ENCODE data around the gene GALNT3. TPM values are rescaled to one million over a fixed set of nuclear protein-coding genes. Genes with fewer than 3 reads are reported as not detected.

The GALNT3 gene
- total RNA-seq, 1 donor from 2014 or later: 28.7 TPM

DNA sequence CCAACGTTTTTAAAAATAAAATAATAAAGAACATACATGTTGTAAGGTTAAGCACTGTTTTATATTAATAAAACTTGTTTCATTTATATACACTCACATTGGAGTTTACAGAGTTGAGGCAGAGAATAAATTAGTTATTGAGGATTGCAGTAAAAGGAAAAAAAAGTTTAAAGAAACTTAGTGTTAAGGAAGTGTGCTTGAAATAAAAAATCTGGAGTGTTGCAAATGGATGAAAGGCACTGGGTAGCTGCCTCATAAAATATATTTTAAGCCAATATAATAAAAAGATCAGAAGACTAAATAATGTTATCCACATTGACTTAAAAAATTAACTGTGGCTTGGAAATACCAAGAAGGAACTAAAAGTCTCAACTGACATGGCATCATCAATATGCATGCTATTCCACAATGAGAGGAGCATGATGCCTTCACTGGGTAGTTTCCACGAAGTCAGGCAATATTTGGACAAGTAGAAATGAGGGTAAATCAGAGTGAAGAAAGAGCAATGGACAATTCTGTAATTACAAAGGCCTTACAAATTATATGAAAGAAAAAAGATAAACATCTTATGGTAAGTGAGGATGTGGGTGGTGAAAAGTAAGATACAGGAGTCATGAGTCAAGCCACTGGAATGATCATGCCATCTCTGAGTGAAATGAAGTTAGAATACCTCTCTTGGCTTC is 2.5 kb downstream of the GALNT3 start:
- TF ChIP-seq, protein P1, sequence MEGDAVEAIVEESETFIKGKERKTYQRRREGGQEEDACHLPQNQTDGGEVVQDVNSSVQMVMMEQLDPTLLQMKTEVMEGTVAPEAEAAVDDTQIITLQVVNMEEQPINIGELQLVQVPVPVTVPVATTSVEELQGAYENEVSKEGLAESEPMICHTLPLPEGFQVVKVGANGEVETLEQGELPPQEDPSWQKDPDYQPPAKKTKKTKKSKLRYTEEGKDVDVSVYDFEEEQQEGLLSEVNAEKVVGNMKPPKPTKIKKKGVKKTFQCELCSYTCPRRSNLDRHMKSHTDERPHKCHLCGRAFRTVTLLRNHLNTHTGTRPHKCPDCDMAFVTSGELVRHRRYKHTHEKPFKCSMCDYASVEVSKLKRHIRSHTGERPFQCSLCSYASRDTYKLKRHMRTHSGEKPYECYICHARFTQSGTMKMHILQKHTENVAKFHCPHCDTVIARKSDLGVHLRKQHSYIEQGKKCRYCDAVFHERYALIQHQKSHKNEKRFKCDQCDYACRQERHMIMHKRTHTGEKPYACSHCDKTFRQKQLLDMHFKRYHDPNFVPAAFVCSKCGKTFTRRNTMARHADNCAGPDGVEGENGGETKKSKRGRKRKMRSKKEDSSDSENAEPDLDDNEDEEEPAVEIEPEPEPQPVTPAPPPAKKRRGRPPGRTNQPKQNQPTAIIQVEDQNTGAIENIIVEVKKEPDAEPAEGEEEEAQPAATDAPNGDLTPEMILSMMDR (conservative IDR thresholded peaks at IDR 0.05; ENCODE audit: low read depth, low read length): no peak
- no peak for DNase-seq (ENCODE audit: low read depth)
- H3K4me3 ChIP-seq (ENCODE audit: low read depth, low read length): no peak overlapping the region

- TF ChIP-seq, protein P1 (conservative IDR thresholded peaks at IDR 0.05; ENCODE audit: low read depth, low read length): no peak
- H3K4me3 ChIP-seq (ENCODE audit: low read depth, low read length): no peak overlapping the region
- no peak for DNase-seq (ENCODE audit: low read depth)
Observed at GRCh38 chr2:165790466-165790865, 3.6 kb downstream of the GALNT3 start.

GRCh38 chr2:165787334-165787733 is 6.7 kb downstream of the GALNT3 start:
- TF ChIP-seq, protein P1 (conservative IDR thresholded peaks at IDR 0.05; ENCODE audit: low read depth, low read length): no peak
- H3K4me3 ChIP-seq (ENCODE audit: low read depth, low read length): no peak overlapping the region
- DNase-seq (ENCODE audit: low read depth): no peak

- H3K4me3 ChIP-seq (ENCODE audit: low read depth, low read length): no peak overlapping the region
- TF ChIP-seq, protein P1 (conservative IDR thresholded peaks at IDR 0.05; ENCODE audit: low read depth, low read length): no peak
- no peak for DNase-seq (ENCODE audit: low read depth)
Observed at GRCh38 chr2:165779706-165780105, 14.3 kb downstream of the GALNT3 start.

DNA sequence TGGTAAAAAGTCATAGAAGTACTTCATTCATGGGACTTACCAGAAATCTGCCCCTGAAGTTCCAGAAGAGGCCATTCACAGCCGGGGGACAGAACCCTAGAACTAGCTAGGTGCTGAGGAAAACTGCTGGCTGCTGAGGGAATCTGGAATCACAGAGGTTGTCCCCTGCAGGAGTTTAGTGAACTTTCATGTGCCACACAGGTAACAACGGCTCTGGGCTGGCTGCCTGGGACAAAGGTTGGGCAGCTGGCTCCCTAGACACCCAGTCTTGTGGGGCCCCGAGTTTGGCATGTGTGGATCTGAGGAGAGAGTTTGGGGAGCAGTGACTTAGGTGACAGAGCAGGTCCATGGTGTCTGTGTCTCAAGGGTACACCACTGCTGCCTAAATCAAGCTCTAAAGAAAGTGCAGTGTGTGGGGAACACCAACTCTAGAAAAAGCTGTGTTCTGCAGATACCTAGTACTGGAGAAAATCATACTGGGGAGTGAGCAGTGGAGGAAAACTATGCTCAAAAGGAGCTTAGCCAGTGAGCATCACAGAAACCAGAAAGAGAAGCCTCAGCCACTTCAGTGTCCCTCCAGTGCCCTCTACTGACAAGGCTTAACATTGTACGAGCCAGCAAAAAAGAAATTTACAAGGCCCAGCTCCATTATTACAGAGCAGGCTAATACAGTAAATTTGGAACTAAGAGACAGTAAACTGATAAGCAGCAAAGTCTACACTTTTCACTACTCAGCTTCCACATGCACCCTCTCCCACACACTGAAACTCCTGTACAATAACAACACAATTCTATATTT is 15.2 kb downstream of the GALNT3 start:
- TF ChIP-seq, protein P1 (conservative IDR thresholded peaks at IDR 0.05; ENCODE audit: low read depth, low read length): peak; percentile 48
- no peak overlapping the region for H3K4me3 ChIP-seq (ENCODE audit: low read depth, low read length)
- DNase-seq (ENCODE audit: low read depth): no peak

DNA sequence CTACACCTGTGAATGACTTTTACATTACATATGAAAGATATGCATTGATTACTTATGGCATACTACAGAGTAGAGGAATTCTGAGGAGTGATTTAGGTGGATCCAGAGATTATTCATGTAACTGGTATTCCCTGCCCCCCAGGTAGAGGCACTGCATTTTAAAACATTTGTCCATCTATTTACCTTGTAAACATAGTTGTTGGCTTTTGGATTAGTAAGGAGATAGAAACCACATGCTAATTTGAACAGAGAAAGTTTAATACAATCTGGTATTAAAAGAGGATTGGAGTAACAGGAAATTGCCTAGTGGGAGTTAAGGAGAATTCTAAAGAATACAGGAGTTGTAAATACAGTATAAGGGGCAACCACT is 15.9 kb downstream of the GALNT3 start:
- no peak for DNase-seq (ENCODE audit: low read depth)
- TF ChIP-seq, protein P1 (conservative IDR thresholded peaks at IDR 0.05; ENCODE audit: low read depth, low read length): no peak
- H3K4me3 ChIP-seq (ENCODE audit: low read depth, low read length): no peak overlapping the region

Data from epithelial cell of proximal tubule (primary cell).